Head of caudate nucleus (tissue), 42 donors: Measurements from ENCODE around the gene ICAM5.
A peak's percentile ranks its signal among the peaks of the same experiment; 100 is the strongest.

Source experiments
- DNase-seq, 42 donors: peaks; one replicate each; pipeline versions ENCODE4 v3.0.0 to v3.0.0-alpha.2; 2020 to 2021; ENCODE audit warnings: mixed read lengths in 7 of 42
- intact Hi-C: fragments of 100-400 bp; cut with DNase I; formaldehyde crosslinking; loops from one replicate; pipeline ENCODE4 v1.15.0; 2022

ICAM5 gene

DNA sequence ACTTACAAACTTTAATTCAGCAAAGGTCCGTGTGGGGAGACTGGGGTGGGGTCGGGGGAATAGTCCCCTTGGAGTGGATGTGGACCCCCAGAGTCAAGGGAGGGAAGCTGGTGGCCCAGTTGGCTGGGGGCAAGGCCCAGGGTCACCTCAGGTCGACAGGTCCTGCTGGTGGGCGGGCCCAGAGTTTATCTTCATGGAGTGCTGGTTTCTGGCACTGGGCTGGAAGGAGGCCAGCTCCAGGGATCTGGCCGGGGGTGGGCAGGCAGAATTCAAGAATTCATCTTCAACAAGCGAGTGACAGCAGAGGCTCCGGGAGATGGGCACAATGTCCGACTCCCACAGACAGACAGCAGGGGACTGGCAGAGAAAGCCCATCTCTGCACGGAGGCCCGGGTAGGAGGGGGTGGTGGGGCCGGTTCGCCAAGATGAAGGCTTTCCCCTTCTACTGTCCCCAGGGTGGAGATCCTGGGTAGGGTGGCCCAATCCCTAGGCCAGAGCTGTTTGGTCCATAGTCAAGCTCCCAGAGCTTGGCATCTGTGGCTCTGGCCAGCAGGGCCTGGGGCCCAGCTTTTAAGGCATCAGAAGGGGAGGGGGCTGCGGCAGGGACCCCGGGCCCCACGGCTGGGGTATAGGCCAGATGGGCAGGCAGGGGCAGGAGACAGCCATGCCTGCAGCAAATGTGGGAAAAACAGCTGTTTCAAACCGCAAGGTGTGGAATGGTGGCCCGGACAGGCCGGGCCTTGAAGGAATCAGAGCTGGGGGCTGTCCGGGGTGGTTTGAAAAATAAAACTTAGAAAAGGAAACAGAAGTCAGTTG is 26.7 kb downstream of the ICAM5 start:
- DNase-seq: peak in 8 of 42 donors; percentile 11 to 51 (median 30)
- intact Hi-C loops: no loop called here

- intact Hi-C loops: no loop called here
- DNase-seq: no peak
These were observed 27.5 kb downstream of the ICAM5 start for GRCh38 chr19:10317045-10317856.

DNA sequence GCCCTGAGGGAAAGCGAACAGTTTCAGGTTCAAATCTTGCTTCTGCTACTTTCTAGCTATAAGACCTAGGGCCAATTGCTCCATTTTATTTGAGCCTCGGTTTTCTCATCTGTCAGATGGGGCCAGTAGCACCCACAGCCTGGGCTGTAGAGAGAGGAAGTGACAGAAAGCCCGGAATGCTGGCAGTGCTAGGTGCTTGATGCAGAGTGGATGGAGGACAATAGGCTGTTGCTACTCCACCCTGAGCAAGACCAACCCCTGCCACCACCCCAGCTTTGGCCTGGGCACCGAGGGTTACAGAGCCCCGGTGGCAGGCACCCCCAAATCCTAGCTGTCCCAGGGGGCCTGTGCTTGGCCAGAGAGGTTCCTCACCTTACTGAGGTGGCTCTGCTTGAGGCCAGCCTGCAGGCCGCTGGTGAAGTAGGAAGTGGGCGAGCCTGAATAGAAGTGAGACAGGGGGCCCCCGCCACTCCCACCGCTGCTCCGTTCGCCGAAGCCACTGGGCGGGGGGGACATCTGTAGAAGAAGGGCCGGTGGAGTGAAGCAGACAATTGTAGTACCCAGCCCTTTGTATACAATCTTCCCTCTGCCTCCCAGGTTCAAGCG is 28.2 kb downstream of the ICAM5 start:
- DNase-seq: no peak
- intact Hi-C loops: no loop called here

- intact Hi-C loops: no loop called here
- no peak for DNase-seq
These were observed 29.3 kb downstream of the ICAM5 start for GRCh38 chr19:10318807-10319682.

GRCh38 chr19:10320602-10321416 is 31.1 kb downstream of the ICAM5 start:
- DNase-seq: no peak

DNA sequence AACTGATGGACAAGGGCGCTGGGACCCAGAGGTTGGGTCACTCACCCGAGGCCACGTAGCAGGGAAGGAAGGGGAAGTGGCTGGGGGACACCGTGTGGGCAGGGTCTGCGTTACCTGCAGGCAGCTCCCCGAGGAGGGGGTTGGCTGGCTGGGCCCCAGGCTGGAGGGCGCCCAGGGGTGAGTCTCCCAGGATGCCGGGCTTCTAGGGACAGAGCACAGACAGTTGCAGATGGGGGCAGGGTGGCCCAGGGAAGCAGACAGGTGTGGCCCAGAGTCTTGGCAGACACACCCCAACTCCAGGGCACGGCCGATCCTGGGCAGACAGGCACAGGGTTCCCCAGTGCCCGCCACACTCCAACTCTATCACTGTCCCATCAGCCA is 31.7 kb downstream of the ICAM5 start:
- DNase-seq: no peak
- intact Hi-C loops: no loop called here

More at GRCh38 chr19:10320602-10321416, 31.1 kb downstream of the ICAM5 start:
- intact Hi-C loops: no loop called here

GRCh38 chr19:10321874-10322835 is 32.4 kb downstream of the ICAM5 start:
- intact Hi-C loops: no loop called here
- no peak for DNase-seq

GRCh38 chr19:10325732-10326131 is 36.0 kb downstream of the ICAM5 start:
- intact Hi-C loops: no loop called here
- DNase-seq: no peak

DNA sequence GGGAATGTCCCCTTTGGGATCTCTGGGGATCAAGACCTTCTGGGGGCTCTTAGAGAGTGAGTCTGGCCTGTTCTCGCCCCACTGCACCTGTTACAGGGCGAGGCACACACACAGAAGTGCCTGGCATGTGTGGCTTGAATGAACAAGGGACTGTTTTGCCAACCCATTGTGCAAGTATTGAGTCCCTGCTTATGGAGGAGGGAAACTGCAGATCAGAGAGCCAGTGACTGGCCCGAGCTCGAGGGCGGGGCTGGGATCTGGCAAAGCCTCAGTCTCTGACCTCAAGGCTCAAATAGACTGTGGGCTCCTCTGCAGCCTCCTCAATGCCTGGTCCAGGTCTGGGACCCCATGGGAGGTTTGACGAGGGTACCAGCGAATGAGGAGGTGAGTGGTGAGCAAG is 38.0 kb downstream of the ICAM5 start:
- DNase-seq: no peak
- intact Hi-C loops: no loop called here

DNA sequence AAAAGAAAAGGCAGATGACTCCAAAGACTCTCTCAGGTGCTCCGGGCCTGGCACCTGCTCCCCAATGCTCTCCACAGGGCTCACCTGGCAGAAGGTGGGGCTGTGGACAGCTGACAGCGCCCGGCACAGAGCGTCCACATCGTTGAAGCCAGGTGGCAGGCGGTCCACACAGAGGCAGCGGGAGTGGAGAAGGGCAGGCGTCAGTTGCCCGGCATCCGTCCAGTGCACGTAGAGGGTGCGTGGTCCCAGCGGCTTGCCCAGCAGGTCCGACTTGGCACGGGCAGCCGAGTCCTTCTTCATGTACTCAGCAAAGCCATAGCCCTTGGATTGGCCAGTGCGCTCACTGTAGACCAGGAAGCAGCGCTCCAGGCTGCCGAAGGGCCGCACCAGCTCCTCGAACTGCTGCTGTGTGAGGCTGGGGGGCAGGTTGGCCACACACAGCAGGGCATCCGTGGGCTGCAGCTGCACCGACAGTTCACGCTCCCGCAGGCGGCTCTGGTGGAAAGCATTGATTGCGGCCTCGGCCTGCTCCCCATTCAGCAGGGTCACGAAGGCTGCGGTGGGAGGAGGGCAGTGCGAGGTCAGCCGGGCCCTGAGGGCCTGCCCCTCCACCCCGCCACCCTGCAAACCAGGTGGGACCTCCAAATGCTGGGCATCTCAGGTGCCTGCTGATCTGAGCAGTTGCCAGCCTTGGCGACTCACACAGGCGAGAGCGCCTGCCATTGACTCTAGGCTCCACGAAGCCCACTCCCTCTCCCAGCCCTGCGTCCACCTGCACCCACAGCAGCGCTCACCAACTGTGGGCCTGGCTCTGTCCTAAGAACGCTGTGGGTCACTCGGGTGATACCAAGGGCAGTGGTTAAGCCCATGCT is 39.0 kb downstream of the ICAM5 start:
- intact Hi-C loops: no loop called here
- no peak for DNase-seq

- no peak for DNase-seq
- intact Hi-C loops: no loop called here
These were observed 39.8 kb downstream of the ICAM5 start for GRCh38 chr19:10329555-10329954.

GRCh38 chr19:10332158-10332964 is 42.6 kb downstream of the ICAM5 start:
- DNase-seq: no peak
- intact Hi-C loops: loop anchor here (2.0 to 10.0 kb wide), 2 partner anchors 18 to 52 kb away; partner anchors contain the start of gene TYK2

- peak; percentile 96 to 99 (median 98) for DNase-seq
- intact Hi-C loops: loop anchor here (2.0 to 10.0 kb wide), 2 partner anchors 18 to 52 kb away; partner anchors contain the start of gene TYK2
These were observed 43.4 kb downstream of the ICAM5 start, which contains the start of gene RAVER1 for GRCh38 chr19:10332965-10333757. Gene RAVER1, minus strand, starts transcription at chr19:10333529. Its CDS starts 22 bp downstream, at chr19:10333507.
